Endothelial cell of umbilical vein (primary cell): ENCODE measurements around the gene CAMKV. TPM values are rescaled to one million over a fixed set of nuclear protein-coding genes. Genes with fewer than 3 reads are reported as not detected.

Source experiments
- BruUV-seq: library from RNA; stranded (reverse); fragments of 400-500 nt; replicated peaks from 2 replicates; lab custom pipeline; 2021; lab: Mats Ljungman, UMichigan
- CTCF ChIA-PET: fragments of 300-600, 350-600 bp; sonication (Branson Sonifier 250); formaldehyde crosslinking; loops from one replicate; lab custom pipeline; 2021; ENCODE audit warnings: antibody characterized with exemption, inconsistent platforms; lab: Charles Lee
- POLR2A ChIA-PET: fragments of 300-600, 350-600 bp; sonication (Branson Sonifier 250); formaldehyde crosslinking; loops from one replicate; lab custom pipeline; 2021; ENCODE audit warnings: antibody characterized with exemption, inconsistent platforms; lab: Charles Lee
- DNase-seq: peaks from one replicate; pipeline ENCODE4 v3.0.0-alpha.2; 2011; ENCODE audit warnings: low read depth, low spot score
- FAIRE-seq: peaks from 2 replicates; lab custom pipeline; 2011; peaks lifted over from hg19 to GRCh38; lab: Jason Lieb, UNC
- H2AFZ ChIP-seq: 2 replicates; pipeline ENCODE4 v1.6.0; 2012; ENCODE audit warnings: low read depth, low read length, control low read depth, inconsistent platforms
- H3K27ac ChIP-seq: 2 replicates; pipeline ENCODE4 v1.5.1; 2011; ENCODE audit warnings: low read depth, mild to moderate bottlenecking, control low read depth, low read length, moderate library complexity; ENCODE audit not compliant: insufficient read depth
- H3K27me3 ChIP-seq, 2 experiments: 2 replicates each; pipeline versions ENCODE4 v1.6.0 to v1.6.1; 2011; ENCODE audit warnings: low read length in 2 of 2, mixed read lengths in 1 of 2; ENCODE audit not compliant: control insufficient read depth in 2 of 2, insufficient read depth in 2 of 2
- H3K36me3 ChIP-seq, 2 experiments: 2 replicates in 1 of 2; 3 replicates in 1 of 2; pipeline ENCODE4 v1.5.1; 2011; ENCODE audit warnings: low read length in 2 of 2, mild to moderate bottlenecking in 1 of 2, moderate library complexity in 1 of 2; ENCODE audit not compliant: control insufficient read depth in 2 of 2, insufficient read depth in 2 of 2; ENCODE audit errors: extremely low read depth in 1 of 2
- H3K4me1 ChIP-seq: 3 replicates; pipeline ENCODE4 v1.5.1; 2011; ENCODE audit warnings: mild to moderate bottlenecking, low read length; ENCODE audit not compliant: control insufficient read depth, insufficient read depth; ENCODE audit errors: extremely low read depth
- H3K4me2 ChIP-seq: 2 replicates; pipeline ENCODE4 v1.6.1; 2011; ENCODE audit warnings: low read length, control low read depth, mixed read lengths; ENCODE audit not compliant: insufficient read depth
- H3K4me3 ChIP-seq, 3 experiments: fragments of 200-600 bp in 1 of 3; sonication (generic), shearing (Covaris generic) in 1 of 3; replicated peaks in 1 of 3; 2 replicates each; pipeline ENCODE4 v1.5.1; 2011 to 2016; ENCODE audit warnings: control low read depth in 3 of 3, low read length in 3 of 3, mild to moderate bottlenecking in 2 of 3, inconsistent platforms in 1 of 3, low read depth in 1 of 3, moderate library complexity in 1 of 3; ENCODE audit not compliant: insufficient read depth in 1 of 3
- H3K79me2 ChIP-seq: 2 replicates; pipeline ENCODE4 v1.6.0; 2012; ENCODE audit warnings: low read length, inconsistent platforms; ENCODE audit not compliant: control insufficient read depth, insufficient read depth
- H3K9ac ChIP-seq: replicated peaks from 2 replicates; pipeline ENCODE3; 2011; ENCODE audit warnings: low read length, control low read depth; ENCODE audit not compliant: insufficient read depth; ENCODE audit errors: extremely low read depth
- H3K9me1 ChIP-seq: replicated peaks from 3 replicates; pipeline ENCODE4 v1.6.0; 2011; ENCODE audit warnings: mild to moderate bottlenecking, low read length; ENCODE audit not compliant: control insufficient read depth, insufficient read depth; ENCODE audit errors: extremely low read depth
- H3K9me3 ChIP-seq: replicated peaks from 2 replicates; pipeline ENCODE4 v1.5.1; 2012; ENCODE audit warnings: low read length, inconsistent platforms; ENCODE audit not compliant: control insufficient read depth, insufficient read depth
- H4K20me1 ChIP-seq: replicated peaks from 2 replicates; pipeline ENCODE3; 2011; ENCODE audit warnings: mild to moderate bottlenecking, low read length; ENCODE audit not compliant: control insufficient read depth, insufficient read depth; ENCODE audit errors: extremely low read depth
- CTCF ChIP-seq, 2 donors: IDR thresholded peaks; 1 replicate in 1 of 2; 2 replicates in 1 of 2; pipeline ENCODE4 v1.5.1; 2011; ENCODE audit warnings: low read length in 2 of 2, mild to moderate bottlenecking in 2 of 2, moderate library complexity in 2 of 2, control low read depth in 1 of 2, inconsistent platforms in 1 of 2, low read depth in 1 of 2; ENCODE audit not compliant: insufficient read depth in 1 of 2; ENCODE audit errors: extremely low read depth in 1 of 2
- EZH2 ChIP-seq: IDR thresholded peaks from 2 replicates; pipeline ENCODE4 v1.6.1; 2012; ENCODE audit warnings: borderline replicate concordance, low read depth, mild to moderate bottlenecking, moderate library complexity, low read length, inconsistent platforms; ENCODE audit not compliant: severe bottlenecking
- FOS ChIP-seq: IDR thresholded peaks from 2 replicates; pipeline ENCODE4 v1.6.1; 2011; ENCODE audit warnings: mild to moderate bottlenecking, low read length, moderate library complexity, borderline replicate concordance; ENCODE audit not compliant: insufficient read depth
- GATA2 ChIP-seq: IDR thresholded peaks from 2 replicates; pipeline ENCODE4 v1.7.0; 2011; ENCODE audit warnings: low read depth, mild to moderate bottlenecking, moderate library complexity, mixed read lengths, low read length; ENCODE audit not compliant: insufficient read length, insufficient read depth
- JUN ChIP-seq: IDR thresholded peaks from 2 replicates; pipeline ENCODE4 v1.6.1; 2011; ENCODE audit warnings: borderline replicate concordance, low read depth; ENCODE audit not compliant: insufficient read length, insufficient read depth
- MYC ChIP-seq: IDR thresholded peaks from one replicate; pipeline ENCODE4 v1.6.1; 2011; ENCODE audit warnings: mild to moderate bottlenecking, low read depth, low read length
- POLR2A ChIP-seq: IDR thresholded peaks from 2 replicates; pipeline ENCODE4 v1.6.1; 2012; ENCODE audit warnings: low read depth, mild to moderate bottlenecking, control low read depth, low read length
- POLR2AphosphoS5 ChIP-seq: IDR thresholded peaks from 2 replicates; pipeline ENCODE4 v1.6.1; 2012; ENCODE audit warnings: low read depth, mild to moderate bottlenecking, control low read depth, low read length, moderate library complexity; ENCODE audit not compliant: insufficient read depth
- dilution Hi-C: fragments of 300-500 bp; cut with MboI; formaldehyde crosslinking; loops from one replicate; pipeline ENCODE4 v1.15.0; 2019; ENCODE audit warnings: low sequenced_read_pairs; ENCODE audit not compliant: extremely low pct_ligation_motif_present
- intact Hi-C: fragments of 100-400 bp; cut with micrococcal nuclease; formaldehyde crosslinking; loops from one replicate; pipeline ENCODE4 v1.10.0; 2022
- polyA plus RNA-seq, 4 experiments: library from polyadenylated mRNA; depleted of rRNA in 3 of 4; stranded (reverse) in 3 of 4; unstranded in 1 of 4; fragments of >200 nt; gene quantifications; 2 replicates each; pipeline versions ENCODE4 v1.2.1 to v1.2.3, GENCODE V29; 2011 to 2012; ENCODE audit warnings: missing spikeins in 1 of 4
- total RNA-seq: library from RNA; stranded (reverse); gene quantifications from 2 replicates; pipeline ENCODE4 v1.2.3, GENCODE V29; 2021
- TF ChIP-seq, protein P1 (sequence below): IDR thresholded peaks from 2 replicates; pipeline ENCODE4 v1.6.1; 2011; ENCODE audit not compliant: insufficient read depth, insufficient read length

Gene CAMKV
- total and polyA plus RNA-seq, 2 donors (not counting 3 experiments of a cell fraction or from before 2014, with no cell fraction given), result not detected

DNA sequence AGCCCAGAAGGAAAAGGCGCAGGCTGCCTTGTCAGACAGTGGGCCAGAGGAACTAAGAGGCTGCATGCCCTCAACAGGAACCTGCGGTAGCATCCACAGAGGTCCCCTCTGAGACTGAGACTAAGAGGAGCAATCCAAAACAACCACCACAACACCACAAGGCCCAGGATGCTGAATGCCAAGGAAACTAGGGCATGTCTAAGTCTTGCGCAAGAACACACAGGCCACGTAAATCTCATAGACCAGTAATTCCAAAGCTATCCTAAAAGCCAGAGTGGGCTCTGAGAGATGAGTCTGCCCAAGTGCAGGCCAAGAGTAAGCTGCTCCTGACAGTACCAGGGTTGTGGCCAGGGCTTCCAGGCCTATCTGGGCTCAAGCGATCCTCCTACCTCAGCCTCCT lies 47.0 kb upstream of the CAMKV start:
- TF ChIP-seq POLR2AphosphoS5, result no peak
- no peak for TF ChIP-seq GATA2
- no peak for TF ChIP-seq CTCF (IDR thresholded peaks at IDR 0.05; ENCODE audit: extremely low read depth in 1 of 2, insufficient read depth in 1 of 2, low read depth in 1 of 2, low read length in 2 of 2)
- TF ChIP-seq, protein P1, sequence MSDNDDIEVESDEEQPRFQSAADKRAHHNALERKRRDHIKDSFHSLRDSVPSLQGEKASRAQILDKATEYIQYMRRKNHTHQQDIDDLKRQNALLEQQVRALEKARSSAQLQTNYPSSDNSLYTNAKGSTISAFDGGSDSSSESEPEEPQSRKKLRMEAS, result no peak
- TF ChIP-seq EZH2, result no peak
- TF ChIP-seq FOS, result no peak
- TF ChIP-seq POLR2A, result no peak
- no peak for TF ChIP-seq MYC
- no peak for TF ChIP-seq JUN
- H3K36me3 ChIP-seq, result peaks cover 0 to 2% of the 10 kb centered on the region in 2 experiments
- H3K4me3 ChIP-seq, result no peak overlapping the region
- no peaks in the 10 kb centered on the region for H4K20me1 ChIP-seq
- no peak overlapping the region for H3K27ac ChIP-seq
- CTCF ChIA-PET, result no interaction called here
- no peaks in the 10 kb centered on the region for H3K9me1 ChIP-seq
- no peak overlapping the region for H3K4me2 ChIP-seq
- H3K4me1 ChIP-seq, result no peaks in the 10 kb centered on the region
- no peaks in the 10 kb centered on the region for H3K79me2 ChIP-seq
- no peak overlapping the region for H3K9ac ChIP-seq
- intact Hi-C loops (no loop called here), dilution Hi-C loops (no loop called here)
- BruUV-seq, result no TSS peak
- H3K9me3 ChIP-seq, result no peaks in the 10 kb centered on the region
- no peak overlapping the region for H2AFZ ChIP-seq
- no peak for DNase-seq
- FAIRE-seq, result no peak
- no peaks in the 10 kb centered on the region for H3K27me3 ChIP-seq
- POLR2A ChIA-PET, result no interaction called here
